PFSK-1 (cell line): ENCODE results near the gene MRPL49.

Experiments
- FOXP2 ChIP-seq: optimal IDR thresholded peaks from 2 replicates; pipeline ENCODE3; 2011; ENCODE audit warnings: borderline replicate concordance, control low read depth, inconsistent platforms; ENCODE audit not compliant: insufficient read depth; ENCODE audit errors: extremely low read length, extremely low read depth
- POLR2AphosphoS5 ChIP-seq: IDR thresholded peaks from 2 replicates; pipeline ENCODE4 v1.6.1; 2012; ENCODE audit warnings: low read depth, mild to moderate bottlenecking, control low read depth, low read length, moderate library complexity
- SIN3A ChIP-seq: IDR thresholded peaks from 2 replicates; pipeline ENCODE4 v1.6.1; 2012; ENCODE audit warnings: mild to moderate bottlenecking, low read length, moderate library complexity, borderline replicate concordance; ENCODE audit not compliant: insufficient read depth
- TAF1 ChIP-seq: IDR thresholded peaks from 2 replicates; pipeline ENCODE4 v1.6.1; 2012; ENCODE audit warnings: low read length, control low read depth, borderline replicate concordance; ENCODE audit not compliant: insufficient read depth
- TF ChIP-seq, protein P1 (sequence below), 2 experiments: IDR thresholded peaks; 2 replicates each; pipeline versions ENCODE4 v1.6.1 to v1.8.0; 2011 to 2012; ENCODE audit warnings: low read depth in 2 of 2, low read length in 2 of 2, control low read depth in 1 of 2, inconsistent platforms in 1 of 2, mild to moderate bottlenecking in 1 of 2, moderate library complexity in 1 of 2; ENCODE audit not compliant: insufficient read depth in 1 of 2

The MRPL49 gene

GRCh38 chr11:65118097-65118837, 3.9 kb upstream of the MRPL49 start:
- TF ChIP-seq FOXP2 = no peak
- no peak for TF ChIP-seq SIN3A
- TF ChIP-seq, protein P1, sequence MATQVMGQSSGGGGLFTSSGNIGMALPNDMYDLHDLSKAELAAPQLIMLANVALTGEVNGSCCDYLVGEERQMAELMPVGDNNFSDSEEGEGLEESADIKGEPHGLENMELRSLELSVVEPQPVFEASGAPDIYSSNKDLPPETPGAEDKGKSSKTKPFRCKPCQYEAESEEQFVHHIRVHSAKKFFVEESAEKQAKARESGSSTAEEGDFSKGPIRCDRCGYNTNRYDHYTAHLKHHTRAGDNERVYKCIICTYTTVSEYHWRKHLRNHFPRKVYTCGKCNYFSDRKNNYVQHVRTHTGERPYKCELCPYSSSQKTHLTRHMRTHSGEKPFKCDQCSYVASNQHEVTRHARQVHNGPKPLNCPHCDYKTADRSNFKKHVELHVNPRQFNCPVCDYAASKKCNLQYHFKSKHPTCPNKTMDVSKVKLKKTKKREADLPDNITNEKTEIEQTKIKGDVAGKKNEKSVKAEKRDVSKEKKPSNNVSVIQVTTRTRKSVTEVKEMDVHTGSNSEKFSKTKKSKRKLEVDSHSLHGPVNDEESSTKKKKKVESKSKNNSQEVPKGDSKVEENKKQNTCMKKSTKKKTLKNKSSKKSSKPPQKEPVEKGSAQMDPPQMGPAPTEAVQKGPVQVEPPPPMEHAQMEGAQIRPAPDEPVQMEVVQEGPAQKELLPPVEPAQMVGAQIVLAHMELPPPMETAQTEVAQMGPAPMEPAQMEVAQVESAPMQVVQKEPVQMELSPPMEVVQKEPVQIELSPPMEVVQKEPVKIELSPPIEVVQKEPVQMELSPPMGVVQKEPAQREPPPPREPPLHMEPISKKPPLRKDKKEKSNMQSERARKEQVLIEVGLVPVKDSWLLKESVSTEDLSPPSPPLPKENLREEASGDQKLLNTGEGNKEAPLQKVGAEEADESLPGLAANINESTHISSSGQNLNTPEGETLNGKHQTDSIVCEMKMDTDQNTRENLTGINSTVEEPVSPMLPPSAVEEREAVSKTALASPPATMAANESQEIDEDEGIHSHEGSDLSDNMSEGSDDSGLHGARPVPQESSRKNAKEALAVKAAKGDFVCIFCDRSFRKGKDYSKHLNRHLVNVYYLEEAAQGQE (IDR thresholded peaks at IDR 0.05; ENCODE audit: insufficient read depth in 1 of 2, low read depth in 2 of 2, low read length in 2 of 2) = no peak
- no peak for TF ChIP-seq TAF1
- no peak for TF ChIP-seq POLR2AphosphoS5

DNA sequence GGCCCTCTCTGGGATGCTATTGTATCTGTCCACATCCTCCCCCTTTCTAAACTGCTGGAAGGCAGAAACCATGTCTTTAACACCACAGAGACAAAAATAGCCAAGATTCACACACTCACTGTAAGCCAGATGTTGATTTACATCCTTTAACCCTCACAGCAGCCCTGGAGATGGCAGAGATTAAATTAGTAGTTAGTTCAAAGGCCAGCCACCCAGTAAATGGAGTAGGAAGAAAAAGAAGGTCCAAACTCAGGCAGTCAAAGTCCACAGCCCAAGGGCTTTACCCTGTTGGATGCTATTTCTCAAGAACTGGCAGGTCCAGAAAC, 2.5 kb upstream of the MRPL49 start:
- TF ChIP-seq SIN3A (no peak), TAF1 (no peak), POLR2AphosphoS5 (no peak), FOXP2 (no peak)
- TF ChIP-seq, protein P1 (IDR thresholded peaks at IDR 0.05; ENCODE audit: insufficient read depth in 1 of 2, low read depth in 2 of 2, low read length in 2 of 2) = no peak

GRCh38 chr11:65120831-65121230, 1.3 kb upstream of the MRPL49 start:
- no peak for TF ChIP-seq SIN3A
- TF ChIP-seq TAF1 = no peak
- no peak for TF ChIP-seq POLR2AphosphoS5
- TF ChIP-seq FOXP2 = no peak
- TF ChIP-seq, protein P1 (IDR thresholded peaks at IDR 0.05; ENCODE audit: insufficient read depth in 1 of 2, low read depth in 2 of 2, low read length in 2 of 2) = no peak

DNA sequence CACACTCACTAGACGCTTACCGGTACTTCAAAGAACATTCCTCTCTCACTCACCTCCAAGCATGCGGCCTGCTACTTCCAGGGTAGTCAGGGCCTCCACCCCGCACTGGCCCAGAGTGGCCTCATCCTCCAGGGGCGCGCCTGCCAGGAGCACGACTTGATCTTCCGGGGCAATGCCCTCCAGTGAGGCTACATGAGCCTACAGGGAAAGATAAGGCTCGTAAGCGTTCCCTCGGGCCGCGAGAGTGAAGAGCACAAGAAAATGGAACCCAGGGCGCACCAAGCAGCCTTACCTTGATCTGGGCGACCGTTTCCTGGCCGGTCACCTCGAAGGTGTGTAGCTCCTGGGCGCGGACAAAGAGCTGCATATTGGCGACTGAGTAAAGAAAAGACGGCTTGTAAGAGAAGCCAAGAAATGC, 665 bp upstream of the MRPL49 start:
- TF ChIP-seq TAF1 (no peak), POLR2AphosphoS5 (no peak), FOXP2 (no peak), SIN3A (no peak)
- TF ChIP-seq, protein P1 (IDR thresholded peaks at IDR 0.05; ENCODE audit: insufficient read depth in 1 of 2, low read depth in 2 of 2, low read length in 2 of 2) = no peak
